ENCODE data around the gene GKN2. TPM values are rescaled to one million over a fixed set of nuclear protein-coding genes. Genes with fewer than 3 reads are reported as not detected.

GKN2 gene
- total RNA-seq, 1 experiment from 2014 or later = not detected

DNA sequence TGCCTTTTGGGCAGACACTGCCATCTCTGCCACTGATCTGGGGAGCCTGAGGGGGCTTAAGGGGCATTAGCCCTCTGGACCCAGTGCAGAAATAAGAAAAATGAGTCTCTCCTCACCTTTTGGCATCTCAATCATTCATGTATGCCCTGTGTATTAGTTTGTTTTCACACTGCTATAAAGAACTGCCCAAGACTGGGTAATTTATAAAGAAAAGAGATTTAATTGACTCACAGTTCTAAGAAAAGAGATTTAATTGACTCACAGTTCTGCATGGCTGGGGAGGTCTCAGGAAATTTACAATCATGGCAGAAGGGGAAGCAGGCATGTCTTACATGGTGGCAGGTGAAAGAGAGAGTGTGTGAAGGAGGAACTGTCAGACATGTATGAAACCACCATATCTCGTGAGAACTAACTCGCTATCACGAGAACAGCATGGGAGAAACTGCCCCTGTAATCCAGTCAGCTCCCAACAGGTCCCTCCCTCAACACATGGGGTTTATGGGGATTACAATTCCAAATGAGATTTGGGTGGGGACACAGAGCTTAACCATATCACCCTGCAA is 21.5 kb downstream of the GKN2 start:
- POLR2A ChIA-PET = no interaction called here
- Histone ChIP-seq H3K27me3 (ENCODE audit: control insufficient read depth, insufficient read depth, low read length) (no peaks in the 10 kb centered on the region), H3K4me3 (ENCODE audit: low read depth in 2 of 2, low read length in 2 of 2) (no peak overlapping the region), H3K27ac (ENCODE audit: low read length) (no peak overlapping the region), H3K4me1 (ENCODE audit: control insufficient read depth, insufficient read depth, low read length) (no peaks in the 10 kb centered on the region; the same call in 1 of the 2 replicates), H3K9me3 (ENCODE audit: control insufficient read depth, insufficient read depth, low read depth, low read length) (no peaks in the 10 kb centered on the region), H3K36me3 (ENCODE audit: control insufficient read depth, insufficient read depth, low read length) (no peaks in the 10 kb centered on the region)
- in situ Hi-C loops (cut with HindIII; ENCODE audit: low pct_unique_long_range_greater_than_20kb, low sequenced_read_pairs) = no loop called here
- BruUV-seq (replicated peaks) = no TSS peak
- intact Hi-C loops (cut with micrococcal nuclease; ENCODE audit: unreplicated experiment) = no loop called here
- CTCF ChIA-PET = interaction anchor here (1.2 kb wide), 1 partner anchor 12 kb away, joined by 4 read pairs; no protein-coding TSS in a partner anchor
- TF ChIP-seq, protein P1, sequence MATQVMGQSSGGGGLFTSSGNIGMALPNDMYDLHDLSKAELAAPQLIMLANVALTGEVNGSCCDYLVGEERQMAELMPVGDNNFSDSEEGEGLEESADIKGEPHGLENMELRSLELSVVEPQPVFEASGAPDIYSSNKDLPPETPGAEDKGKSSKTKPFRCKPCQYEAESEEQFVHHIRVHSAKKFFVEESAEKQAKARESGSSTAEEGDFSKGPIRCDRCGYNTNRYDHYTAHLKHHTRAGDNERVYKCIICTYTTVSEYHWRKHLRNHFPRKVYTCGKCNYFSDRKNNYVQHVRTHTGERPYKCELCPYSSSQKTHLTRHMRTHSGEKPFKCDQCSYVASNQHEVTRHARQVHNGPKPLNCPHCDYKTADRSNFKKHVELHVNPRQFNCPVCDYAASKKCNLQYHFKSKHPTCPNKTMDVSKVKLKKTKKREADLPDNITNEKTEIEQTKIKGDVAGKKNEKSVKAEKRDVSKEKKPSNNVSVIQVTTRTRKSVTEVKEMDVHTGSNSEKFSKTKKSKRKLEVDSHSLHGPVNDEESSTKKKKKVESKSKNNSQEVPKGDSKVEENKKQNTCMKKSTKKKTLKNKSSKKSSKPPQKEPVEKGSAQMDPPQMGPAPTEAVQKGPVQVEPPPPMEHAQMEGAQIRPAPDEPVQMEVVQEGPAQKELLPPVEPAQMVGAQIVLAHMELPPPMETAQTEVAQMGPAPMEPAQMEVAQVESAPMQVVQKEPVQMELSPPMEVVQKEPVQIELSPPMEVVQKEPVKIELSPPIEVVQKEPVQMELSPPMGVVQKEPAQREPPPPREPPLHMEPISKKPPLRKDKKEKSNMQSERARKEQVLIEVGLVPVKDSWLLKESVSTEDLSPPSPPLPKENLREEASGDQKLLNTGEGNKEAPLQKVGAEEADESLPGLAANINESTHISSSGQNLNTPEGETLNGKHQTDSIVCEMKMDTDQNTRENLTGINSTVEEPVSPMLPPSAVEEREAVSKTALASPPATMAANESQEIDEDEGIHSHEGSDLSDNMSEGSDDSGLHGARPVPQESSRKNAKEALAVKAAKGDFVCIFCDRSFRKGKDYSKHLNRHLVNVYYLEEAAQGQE (IDR thresholded peaks at IDR 0.05; ENCODE audit: insufficient read depth in 1 of 2, low read depth in 2 of 2, low read length in 1 of 2) = no peak
- TF ChIP-seq, protein P2, sequence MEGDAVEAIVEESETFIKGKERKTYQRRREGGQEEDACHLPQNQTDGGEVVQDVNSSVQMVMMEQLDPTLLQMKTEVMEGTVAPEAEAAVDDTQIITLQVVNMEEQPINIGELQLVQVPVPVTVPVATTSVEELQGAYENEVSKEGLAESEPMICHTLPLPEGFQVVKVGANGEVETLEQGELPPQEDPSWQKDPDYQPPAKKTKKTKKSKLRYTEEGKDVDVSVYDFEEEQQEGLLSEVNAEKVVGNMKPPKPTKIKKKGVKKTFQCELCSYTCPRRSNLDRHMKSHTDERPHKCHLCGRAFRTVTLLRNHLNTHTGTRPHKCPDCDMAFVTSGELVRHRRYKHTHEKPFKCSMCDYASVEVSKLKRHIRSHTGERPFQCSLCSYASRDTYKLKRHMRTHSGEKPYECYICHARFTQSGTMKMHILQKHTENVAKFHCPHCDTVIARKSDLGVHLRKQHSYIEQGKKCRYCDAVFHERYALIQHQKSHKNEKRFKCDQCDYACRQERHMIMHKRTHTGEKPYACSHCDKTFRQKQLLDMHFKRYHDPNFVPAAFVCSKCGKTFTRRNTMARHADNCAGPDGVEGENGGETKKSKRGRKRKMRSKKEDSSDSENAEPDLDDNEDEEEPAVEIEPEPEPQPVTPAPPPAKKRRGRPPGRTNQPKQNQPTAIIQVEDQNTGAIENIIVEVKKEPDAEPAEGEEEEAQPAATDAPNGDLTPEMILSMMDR (IDR thresholded peaks at IDR 0.05) = no peak
- no peak for DNase-seq (ENCODE audit: low read depth, low spot score)
- no peak for ATAC-seq

DNA sequence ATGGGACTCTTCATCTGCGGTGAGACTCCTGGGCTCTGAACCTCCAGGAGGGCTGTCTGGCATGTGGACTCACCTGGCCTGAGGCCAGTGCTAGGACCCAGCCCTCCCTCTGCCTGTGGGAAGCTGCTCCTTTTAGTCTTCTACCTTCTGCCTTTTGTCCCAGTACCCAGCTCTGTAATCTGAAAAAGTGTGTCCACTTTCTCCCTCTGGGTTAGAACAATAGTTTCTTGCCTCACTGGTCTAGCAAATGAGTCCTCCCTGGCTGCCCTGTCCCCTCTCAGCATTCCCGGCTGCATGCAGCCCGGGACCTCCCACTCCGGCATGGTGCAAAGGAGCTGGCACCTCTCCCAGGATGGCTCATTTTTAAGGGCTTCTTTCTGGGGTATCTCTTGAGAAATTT is 25.9 kb downstream of the GKN2 start:
- TF ChIP-seq, protein P1 (IDR thresholded peaks at IDR 0.05; ENCODE audit: insufficient read depth in 1 of 2, low read depth in 2 of 2, low read length in 1 of 2) = no peak
- TF ChIP-seq, protein P2 (IDR thresholded peaks at IDR 0.05) = no peak
- no peak for TF ChIP-seq SIN3A (IDR thresholded peaks at IDR 0.05; ENCODE audit: borderline replicate concordance, insufficient read depth, low read depth, low read length)
- Histone ChIP-seq H3K27me3 (ENCODE audit: control insufficient read depth, insufficient read depth, low read length) (no peaks in the 10 kb centered on the region), H3K27ac (ENCODE audit: low read length) (no peak overlapping the region), H3K4me3 (ENCODE audit: low read depth in 2 of 2, low read length in 2 of 2) (no peak overlapping the region), H3K9me3 (ENCODE audit: control insufficient read depth, insufficient read depth, low read depth, low read length) (no peaks in the 10 kb centered on the region), H3K36me3 (ENCODE audit: control insufficient read depth, insufficient read depth, low read length) (no peaks in the 10 kb centered on the region), H3K4me1 (ENCODE audit: control insufficient read depth, insufficient read depth, low read length) (0 out of 2 replicates have a peak, but pooled peaks cover 2% of the 10 kb centered on the region)
- CTCF ChIA-PET = interaction anchor here (1.6 kb wide), 1 partner anchor 218 kb away, joined by 5 read pairs; no protein-coding TSS in a partner anchor
- BruUV-seq (replicated peaks) = no TSS peak
- intact Hi-C loops (cut with micrococcal nuclease; ENCODE audit: unreplicated experiment) = no loop called here
- DNase-seq (ENCODE audit: low read depth, low spot score) = no peak
- ATAC-seq = no peak
- in situ Hi-C loops (cut with HindIII; ENCODE audit: low pct_unique_long_range_greater_than_20kb, low sequenced_read_pairs) = no loop called here
- POLR2A ChIA-PET = no interaction called here
